Glomerular visceral epithelial cell (primary cell): ENCODE results near the gene POLR3H.
"Not testable (repeated sequence)": the region's sequence is repeated elsewhere in the genome, so short reads cannot be mapped to it uniquely, and the experiment has no call there.

Experiments
- DNase-seq: peaks from one replicate; pipeline ENCODE4 v3.0.0-alpha.2; 2016; ENCODE audit errors: extremely low spot score

The POLR3H gene

DNA sequence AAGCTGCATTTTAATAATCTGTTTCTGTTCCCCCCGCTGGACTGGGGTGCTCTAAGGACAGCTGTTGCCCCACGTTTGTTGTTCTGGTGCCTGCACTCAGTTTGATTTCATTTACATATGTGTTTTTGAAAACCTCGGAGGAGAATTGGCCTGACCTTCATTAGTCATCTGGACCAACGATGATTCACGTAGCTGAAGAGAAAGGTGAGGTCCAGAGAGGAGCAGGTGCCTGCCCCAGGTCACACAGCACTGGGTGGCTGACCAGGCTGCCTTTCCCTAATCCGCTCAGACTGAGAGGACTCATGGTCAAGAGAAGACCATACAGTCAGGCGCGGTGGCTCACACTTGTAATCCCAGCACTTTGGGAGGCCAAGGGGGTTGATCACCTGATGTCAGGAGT is 20.3 kb upstream of the POLR3H start:
- no peak for DNase-seq

DNA sequence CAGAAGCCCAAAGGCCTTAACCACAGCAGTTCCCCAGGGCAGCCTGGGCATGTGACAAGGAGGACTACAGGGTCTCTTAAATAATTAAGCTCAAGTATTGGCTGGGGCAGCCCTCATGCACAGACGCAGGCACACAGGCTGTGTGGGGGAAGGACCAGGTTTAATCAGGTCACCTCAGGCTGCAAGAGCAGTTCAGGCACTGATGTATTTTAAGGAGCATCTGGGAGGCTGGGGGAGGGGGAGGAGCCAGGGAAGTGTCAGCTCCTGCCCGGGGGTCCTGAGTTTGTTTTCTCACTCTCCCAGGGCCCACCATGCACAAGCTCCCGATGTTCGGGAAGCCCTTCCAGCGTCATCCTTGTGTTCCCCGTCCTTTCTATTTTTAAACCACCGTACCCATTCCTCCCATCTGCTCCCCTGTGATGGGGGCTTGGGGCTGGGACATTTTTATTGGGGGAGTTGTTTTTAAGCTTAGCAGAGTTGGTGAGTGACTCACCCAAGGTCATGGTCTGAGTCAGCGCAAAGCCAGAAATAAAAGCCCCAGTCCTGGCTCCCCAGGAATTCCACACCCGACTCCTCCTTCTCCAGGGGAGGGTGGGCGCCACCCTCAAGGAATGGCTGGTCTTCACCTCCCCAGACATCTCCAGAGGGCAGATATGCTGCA is 18.9 kb upstream of the POLR3H start:
- peak; percentile 74 for DNase-seq

DNA sequence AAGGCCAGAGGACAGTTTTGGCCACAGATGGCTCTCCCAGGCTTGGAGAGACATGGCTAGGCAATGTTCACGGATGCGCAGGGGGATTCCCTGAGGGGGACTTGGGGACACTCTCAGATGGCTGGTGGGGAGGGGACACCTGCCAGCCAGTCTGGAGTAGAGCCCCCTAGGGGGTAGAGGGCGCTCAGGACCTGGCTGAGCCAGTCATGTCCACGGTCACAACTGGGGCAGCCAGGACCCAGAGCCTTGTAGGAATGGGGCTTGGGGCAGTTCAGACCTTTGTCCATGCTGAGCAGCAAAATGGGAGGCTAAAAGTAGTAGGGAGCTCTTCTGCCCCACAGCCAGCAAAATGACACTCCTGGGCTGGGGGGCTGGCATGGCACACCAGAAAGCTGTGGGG is 18.2 kb upstream of the POLR3H start:
- DNase-seq = no peak

DNA sequence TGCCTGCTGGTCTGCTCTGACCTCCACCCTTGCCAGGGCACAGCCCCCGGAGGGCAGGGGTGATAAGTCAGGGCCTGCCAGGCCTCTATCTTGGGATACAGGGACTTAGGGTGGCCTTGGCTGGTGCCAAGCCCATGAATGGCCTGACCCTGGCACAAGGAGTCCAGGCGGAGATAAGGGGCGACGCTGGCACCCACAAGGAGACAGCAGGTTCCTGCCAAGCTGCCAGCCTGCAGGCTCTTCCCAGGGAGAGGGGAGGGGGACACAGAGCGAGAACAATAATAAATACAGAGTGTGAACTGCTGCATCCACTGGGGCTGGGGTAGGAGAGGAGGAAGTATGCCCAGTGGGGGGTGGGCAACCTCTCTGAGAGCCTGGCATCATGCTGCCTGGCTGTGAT is 17.5 kb upstream of the POLR3H start:
- no peak for DNase-seq

DNA sequence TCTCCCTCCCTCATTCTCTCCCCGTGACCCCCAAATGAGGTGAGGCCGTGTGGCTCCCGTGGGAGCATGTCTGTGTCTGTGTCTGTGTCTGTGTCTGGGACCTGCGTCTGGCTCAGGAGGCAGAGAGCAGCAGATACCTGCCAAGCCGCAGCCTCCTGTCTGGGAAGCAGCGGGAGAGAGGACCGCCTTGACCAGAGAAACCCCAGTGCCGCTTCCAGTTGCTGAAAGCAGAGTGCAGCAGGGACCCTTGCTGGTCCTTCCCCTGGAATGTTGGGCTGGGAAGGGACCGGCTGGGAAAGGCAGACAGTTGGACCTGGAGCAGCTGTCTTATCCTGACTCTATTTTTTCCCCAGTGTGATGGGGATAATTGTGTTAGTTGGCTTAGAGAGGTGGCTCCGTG is 17.1 kb upstream of the POLR3H start:
- no peak for DNase-seq

DNA sequence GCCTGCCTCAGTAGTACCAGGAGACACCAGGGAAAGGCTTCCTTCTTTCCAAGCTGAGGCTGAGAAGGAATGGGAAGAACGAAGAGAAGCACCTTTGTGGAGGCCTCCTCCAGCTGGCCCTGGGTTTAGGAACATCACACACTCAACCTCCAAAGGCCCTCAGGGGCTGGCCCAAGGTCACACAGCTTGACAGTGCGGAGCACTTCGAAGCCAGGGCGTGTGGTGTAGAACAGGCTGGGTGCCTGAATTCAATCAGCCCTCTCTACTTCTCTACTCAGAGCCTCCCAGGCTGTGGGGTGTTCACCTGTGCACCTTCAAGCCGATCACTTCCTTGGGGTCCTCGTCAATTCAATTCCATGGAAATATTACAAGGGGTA is 15.8 kb upstream of the POLR3H start:
- no peak for DNase-seq

DNA sequence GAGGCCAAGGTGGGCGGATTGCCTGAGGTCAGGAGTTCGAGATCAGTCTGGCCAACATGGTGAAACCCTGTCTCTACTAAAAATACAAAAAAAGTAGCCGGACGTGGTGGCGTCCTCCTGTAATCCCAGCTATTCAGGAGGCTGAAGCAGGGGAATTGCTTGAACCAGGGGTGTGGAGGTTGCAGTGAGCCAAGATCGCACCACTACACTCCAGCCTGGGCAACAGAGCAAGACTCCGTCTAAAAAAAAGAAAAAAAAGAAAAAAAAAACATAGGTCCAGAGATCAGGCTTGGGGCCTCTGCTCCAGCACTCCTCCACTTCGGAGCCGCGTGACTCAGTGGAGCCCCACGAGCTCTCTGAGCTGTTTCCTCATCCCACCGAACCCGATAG is 14.0 kb upstream of the POLR3H start:
- not testable (repeated sequence) for DNase-seq

DNA sequence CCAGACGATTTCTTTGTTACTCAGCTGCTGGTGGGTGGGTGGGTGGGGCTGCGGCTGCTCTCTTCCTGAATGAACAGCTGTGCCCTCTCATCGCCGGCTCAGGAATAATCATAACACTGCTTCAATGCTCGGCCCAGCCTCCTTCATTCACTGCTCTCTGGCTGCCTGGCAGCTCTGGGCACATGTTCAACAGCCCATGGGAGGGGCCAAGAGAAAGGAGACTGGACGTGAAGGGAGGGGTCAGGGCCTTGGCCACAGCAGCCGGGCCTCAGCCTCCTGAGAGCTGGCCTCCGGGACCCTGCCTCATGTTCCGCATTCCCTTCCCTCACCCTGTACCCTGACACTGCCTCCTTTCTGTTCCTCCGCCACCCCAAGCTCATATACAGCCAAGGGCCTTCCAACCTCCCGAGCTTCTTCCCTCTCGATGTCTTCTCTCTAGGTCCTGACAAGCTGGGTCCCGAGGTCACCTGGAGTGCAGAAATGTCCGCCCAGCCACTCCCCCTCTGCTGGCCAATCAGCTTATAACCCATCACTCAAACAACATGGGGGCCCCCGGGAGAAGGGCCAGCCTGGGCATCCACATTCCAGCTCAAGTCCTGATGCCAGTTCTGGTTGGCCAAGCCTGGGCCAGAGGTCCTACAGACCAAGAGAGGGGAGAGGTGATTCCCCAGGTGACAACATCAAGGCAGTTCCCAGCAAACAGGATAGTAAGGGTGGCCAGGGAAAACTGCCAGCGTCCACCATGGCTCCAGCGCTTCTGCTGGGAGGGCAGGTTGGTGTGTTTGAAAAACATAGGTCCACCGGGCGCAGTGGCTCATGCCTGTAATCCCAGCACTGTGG is 13.4 kb upstream of the POLR3H start:
- DNase-seq = peak; percentile 47

DNA sequence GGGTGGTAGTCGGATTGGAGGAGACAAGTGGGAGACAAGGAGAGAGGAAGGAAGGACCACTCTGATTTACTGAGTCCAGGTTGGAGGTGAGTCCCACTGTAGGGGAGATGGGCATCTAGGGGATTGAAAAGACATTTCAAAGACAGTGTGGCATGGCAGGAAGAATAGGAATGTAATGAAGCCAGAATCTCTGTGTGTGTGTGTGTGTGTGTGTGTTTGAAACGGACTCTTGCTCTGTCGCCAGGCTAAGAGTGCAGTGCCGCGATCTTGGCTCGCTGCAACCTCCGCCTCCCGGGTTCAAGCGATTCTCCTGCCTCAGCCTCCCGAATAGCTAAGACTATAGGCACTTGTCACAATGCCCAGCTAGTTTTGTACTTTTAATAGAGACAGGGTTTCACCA is 12.3 kb upstream of the POLR3H start:
- no peak for DNase-seq

DNA sequence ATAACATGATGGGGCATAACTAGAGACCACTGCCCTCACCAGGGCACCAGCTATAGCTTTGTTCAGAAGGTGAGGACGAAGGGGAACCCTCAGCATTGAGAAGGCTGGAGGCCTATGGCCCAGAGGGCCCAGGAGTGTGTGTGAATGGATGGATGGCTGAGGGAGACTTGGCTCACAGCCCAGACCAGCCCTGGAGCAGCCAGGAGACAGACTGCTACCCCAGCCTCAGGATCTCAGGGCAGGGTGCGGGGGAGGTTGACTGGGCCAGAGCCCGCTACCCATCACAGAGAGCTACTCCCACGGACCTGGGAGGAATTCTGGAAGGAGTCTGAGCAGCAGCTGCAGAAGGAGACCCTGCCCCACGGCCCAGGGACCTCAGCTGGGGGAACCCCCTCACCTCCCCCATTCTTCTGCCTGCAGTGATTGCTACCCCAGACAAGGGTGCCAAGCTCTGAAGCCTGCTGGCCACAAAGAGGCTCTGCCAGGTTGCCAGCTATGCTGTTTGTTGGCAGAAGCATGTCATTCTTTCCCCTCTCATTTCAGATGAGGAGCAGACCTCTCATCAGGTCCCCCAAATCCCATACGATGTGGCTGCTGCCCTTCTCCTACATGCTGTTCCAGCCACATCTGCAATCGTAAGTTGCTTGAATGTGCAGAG is 11.2 kb upstream of the POLR3H start:
- DNase-seq = no peak

DNA sequence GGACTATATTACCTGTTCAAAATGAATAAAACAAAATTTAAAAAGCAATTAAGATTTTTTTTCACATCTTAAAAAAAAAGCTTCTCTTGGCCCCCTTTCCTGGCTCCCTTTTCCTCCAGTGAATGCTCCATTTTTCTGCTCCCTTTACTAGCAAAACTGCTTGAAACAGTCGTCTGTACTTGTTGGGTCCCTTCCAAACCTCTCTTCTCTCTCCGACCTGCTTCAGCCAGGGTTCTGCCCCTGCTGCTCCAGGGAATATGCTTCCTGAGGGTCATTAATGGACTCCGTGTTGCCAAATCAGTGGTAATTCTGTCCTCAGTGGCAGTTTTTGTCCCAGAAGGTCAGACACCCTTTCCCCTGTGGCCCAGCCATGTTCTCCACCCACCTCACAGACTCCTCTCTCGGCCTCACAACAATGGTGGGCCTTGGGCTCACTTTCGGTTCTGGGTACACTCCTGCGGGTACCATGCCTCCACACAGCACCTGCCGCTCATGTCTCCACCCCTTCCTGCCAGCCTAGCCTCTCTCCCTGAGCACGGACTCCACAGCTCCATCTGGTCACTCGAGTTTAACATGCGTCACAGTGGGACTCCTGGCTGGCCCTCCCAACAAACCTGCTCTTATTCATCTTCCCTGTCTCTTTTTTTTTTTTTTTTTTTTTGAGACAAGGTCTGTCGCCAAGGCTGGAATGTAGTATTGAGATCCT is 7.8 kb upstream of the POLR3H start:
- no peak for DNase-seq

DNA sequence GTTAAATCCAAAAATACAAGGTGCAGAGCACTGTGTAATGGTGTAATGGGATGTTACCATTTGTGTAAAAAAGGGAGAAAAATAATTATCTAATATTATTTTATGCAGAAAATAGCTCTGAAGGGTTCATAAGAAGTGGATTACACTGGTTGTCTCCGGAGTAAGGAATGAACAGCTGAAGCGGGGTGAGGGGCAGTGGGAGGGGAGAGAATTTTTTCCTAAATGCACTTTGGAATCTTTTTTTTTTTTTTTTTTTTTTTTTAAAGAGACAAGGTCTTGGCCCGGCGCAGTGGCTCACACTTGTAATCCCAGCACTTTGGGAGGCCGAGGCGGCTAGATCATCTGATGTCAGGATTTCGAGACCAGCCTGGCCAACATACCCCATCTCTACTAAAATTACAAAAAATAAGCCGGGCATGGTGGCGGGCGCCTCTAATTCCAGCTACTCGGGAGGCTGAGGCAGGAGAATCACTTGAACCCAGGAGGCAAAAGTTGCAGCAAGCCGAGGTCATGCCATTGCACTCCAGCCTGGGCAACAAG is 6.8 kb upstream of the POLR3H start:
- no peak for DNase-seq

DNA sequence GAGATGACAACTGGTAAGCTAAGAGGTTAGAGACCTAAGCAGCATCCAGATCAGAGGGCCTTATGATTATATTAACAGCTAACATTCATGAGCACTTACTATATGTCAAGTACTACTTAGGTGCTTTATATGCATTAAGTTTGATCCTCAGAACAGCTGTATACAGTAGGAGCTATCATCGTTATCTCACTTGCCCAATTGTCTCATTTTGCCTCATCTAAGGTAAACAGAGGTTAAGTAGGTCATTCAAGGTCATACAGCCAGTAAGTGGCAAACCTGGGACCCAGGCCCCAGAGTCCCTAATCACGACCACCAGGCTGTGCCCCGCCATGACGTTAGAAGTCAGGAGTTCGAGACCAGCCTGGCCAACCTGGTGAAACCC is 4.6 kb upstream of the POLR3H start:
- DNase-seq = no peak

DNA sequence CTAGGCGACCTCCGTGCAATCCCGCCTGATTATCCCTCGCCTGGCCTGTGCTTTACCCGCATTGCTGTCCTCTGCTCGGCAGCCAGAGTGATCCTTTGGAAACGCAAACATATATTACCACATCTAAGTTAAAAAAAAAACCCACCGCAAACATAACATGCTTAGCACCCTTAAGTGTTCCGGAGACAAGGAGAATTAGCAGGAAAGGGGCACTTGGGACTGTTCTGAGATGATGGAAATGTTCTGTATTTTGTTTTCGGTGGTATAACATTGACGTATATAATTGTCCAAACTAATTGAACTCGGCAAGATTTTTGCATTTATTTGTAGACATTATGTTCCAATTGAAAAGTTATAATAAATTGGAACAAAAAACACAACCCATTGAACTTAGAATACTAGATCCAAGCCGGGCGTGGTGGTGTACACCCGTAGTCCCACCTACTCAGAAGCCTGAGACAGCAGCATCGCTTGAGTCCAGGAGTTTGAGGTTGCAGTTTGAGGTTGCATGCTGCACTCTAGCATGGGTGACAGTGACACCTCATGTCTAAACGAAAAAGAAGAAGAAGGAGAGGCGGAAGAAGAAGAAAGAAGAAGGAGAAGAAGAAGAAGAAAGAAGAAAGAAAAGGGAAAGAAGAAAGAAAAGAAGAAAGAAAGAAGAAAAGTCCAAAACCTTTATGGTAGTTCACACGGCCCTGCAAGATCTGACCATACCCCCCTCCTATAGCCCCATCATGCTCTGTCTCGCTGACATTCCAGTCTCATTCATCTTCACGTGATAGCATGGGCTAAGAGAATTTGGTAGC is 604 bp upstream of the POLR3H start:
- DNase-seq = no peak

DNA sequence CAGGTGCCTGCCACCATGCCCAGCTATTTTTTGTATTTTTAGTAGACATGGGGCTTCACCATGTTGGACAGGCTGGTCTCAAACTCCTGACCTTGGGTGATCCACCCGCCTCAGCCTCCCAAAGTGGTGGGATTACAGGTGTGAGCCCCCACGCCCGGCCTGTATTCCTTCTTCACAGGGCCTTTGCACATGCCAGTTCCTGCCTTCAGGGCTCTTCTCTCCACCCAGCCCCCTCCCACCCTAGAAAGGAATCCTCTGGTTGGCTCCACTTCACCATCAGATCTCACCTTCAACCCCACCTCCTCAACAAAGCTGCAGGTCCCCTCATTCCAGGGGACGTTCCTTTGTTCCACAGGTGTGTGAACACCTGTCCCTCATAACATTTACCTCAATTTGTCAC is 2.0 kb downstream of the POLR3H start:
- DNase-seq = no peak

DNA sequence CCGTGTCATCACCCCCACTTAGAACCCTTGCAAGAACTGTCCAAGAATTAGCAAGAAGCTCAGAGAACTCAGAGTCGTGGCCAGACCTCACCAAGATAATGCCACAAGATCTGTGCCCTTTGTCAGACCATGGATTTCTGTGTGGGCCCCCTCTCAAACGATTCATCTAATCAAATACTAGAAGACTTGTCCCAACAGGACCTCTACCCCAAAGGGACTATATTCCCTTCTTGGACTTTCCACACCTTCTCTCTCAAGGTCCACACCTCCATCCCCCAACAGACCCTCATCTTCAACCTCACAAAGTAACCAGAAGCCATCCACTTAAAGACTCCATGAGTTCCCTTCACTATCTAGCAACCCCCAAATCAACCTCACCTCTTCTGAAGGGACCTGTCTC is 2.8 kb downstream of the POLR3H start:
- no peak for DNase-seq

DNA sequence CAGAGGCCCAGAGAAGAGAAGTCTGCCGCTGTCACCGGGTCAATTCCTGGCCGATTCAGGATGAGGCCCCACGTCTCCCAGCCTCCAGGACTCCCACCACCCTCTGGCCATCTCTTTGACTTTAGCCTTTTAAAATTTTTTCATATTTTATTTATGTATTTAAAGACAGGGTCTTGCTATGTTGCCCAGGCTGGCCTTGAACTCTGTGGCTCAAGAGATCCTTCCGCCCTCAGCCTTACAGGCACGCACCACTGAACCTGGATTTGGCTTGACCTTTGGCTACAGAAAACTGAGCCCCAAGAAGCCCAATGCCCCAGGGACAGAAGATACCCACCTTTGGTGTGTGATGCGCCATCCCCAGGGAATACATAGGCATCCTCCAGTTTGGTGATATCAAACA is 3.9 kb downstream of the POLR3H start:
- no peak for DNase-seq

DNA sequence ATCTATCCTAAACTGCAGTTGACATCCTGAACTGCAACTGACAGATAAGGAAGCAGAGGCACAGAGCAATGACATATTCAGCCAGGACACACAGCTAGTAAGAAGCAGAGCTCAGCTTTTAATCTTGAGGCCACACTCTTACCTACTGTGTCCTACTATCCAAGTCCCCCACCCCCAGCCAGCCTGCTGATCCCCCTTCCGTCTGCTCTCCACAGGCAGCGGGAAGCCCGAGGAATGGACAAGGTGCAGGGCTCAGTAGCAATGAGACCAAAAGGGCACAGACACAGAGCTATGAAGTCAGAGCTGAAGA is 4.3 kb downstream of the POLR3H start:
- DNase-seq = no peak

DNA sequence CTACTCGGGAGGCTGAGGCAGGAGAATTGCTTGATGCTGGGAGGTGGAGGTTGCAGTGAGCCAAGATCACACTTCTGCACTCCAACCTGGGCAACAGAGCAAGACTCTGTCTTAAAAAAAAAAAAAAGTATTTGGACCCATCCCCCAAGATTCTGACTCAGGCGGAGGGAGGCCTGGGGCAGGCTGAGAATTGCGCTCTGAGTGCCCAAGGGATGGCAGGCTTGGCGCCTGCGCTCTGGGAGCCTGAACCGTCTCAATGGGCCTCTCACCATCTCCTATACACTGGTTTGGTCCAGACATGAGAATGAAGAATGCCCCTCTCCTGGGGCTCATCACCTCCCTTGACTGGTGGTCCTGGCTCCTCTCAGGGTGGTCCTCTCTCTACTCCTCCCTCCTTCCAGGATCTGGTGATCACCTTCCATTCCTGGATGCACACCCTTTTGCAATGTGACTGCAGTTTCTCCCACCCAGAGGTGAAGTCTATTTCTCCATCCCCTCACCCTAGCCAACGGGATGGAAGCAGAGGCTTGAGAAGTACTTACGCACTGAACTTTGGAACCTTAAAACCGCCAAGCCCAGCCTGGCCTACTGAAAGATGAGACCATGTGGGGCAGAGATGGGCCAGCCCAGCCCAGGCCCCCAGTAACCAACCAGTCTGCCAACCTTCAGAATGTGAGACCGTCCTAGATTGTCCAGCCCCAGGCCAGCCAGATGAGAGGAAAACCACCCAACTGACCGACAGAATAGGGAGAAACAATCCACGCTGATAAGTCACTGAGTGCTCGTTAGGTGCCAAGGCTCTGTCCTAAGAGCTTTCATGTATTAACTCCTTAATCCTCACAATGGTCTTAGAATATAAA is 4.9 kb downstream of the POLR3H start:
- no peak for DNase-seq

DNA sequence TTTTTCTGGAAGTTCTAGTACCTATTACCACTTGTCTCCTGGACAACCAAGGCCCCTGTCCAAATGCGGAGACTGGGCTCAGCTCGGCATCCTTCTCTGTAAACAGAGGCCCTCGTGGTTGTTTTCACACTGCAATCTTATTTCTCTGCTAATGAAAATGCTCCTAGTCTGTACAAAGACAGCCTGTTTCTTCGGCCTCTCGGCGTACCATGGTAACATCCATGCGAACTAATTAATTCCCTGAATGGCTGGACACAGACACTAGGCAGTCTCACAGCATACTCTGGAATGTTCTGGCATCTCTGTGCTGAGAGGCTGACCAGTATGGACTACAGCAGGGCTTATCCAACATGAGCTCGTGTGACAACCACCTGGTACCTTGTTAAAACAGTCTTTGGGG is 5.7 kb downstream of the POLR3H start:
- DNase-seq = no peak

DNA sequence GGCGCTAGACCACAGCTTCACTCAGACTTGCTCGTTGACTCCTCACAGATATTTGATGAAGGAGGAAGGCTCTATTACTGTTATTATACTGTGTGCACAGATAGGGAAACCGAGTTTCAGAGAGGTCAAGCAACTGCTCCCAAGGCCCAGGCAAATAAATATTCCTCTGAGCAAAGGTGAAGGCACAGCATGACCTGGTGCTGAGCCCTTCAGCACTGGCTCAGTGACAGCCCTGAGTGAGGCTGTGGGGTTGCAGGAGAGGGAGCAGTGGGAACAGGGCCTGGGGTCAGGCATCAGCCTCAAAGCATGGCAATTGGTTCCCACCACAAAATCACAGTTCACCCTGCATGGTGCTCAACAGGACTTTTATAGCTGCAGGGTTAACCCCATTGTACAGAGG is 7.1 kb downstream of the POLR3H start:
- DNase-seq = no peak
